EH (cell line): ENCODE results near the gene LCE2D.
"Not testable (repeated sequence)": the region's sequence is repeated elsewhere in the genome, so short reads cannot be mapped to it uniquely, and the experiment has no call there.

ENCODE experiments used
- DNase-seq: peaks from one replicate; pipeline ENCODE4 v3.0.0-alpha.2; 2015; ENCODE audit warnings: low read depth

LCE2D gene, protein sequence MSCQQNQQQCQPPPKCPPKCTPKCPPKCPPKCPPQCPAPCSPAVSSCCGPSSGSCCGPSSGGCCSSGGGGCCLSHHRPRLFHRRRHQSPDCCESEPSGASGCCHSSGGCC

DNA sequence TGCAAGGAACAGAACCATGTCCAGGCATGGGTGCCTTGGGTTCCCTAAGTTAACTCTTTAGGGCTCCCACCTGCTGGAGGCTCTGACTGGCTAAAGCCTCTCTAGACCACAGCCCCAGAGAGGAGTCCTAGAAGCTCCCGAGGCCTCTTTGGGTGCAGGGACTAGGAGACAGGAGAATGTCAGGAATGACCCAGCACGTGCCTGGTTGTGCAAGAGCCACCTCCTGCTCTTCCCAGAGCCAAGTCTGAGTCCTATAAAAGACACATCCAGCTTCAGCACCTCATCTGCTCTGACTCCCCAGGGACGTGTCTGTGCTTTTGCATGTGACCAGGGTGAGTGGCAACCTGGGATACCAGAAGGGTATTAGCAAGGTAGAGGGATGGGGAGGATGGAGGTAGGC, at the start of gene LCE2D:
LCE2D (plus strand) TSS at position 283 of the 400 bp plus-strand sequence. CDS start 726 bp downstream, outside the sequence.
- no peak for DNase-seq

GRCh38 chr1:152613511-152613910, 49.7 kb upstream of the LCE2D start, which contains the start of gene LCE3B:
LCE3B (plus strand) TSS chr1:152613811; CDS start chr1:152613811, 0 bp downstream.
- DNase-seq: no peak

DNA sequence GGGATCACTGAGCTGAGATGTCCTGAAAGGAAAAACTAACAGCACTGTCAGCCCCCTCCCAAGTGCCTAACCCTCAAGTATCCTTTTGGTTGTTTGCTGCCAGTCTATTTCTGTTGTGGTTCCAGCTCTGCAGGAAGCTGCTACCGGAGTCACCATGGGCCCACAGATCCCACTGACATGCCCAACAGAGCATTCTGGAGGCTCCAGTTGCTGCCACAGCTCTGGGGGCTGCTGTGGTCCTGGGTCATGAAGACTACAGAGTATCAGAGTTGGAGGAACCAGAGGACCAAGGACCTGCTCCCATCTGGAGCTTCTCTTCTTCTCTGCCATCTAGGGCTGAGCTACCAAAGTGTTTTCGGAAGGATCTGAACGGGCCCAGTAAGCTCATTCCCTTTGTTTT, 41.2 kb upstream of the LCE2D start:
- no peak for DNase-seq

DNA sequence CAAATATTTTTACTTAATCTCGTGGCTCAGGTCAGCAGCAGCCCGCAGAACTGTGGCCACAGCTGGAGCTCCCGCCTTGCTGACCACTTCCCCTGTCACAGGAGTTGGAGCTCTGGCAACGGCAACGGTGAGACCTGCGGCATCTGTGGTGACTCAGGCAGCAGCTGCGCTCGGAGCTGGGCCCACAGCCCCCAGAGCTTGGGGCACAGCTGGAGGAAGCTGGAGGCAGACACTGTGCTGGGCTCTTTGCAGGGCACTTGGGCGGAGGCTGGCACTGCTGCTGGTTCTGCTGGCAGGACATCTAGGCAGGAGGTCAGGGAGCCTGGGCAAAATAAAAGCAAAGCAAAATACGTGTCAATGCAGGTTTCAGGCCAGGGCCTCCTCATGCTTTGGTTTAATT, 40.4 kb upstream of the LCE2D start, which contains the start of gene LCE3A:
LCE3A (minus strand) TSS at position 301 of the 400 bp plus-strand sequence; CDS start at position 301, 0 bp downstream.
- DNase-seq: no peak

GRCh38 chr1:152623203-152623844, 39.9 kb upstream of the LCE2D start:
- no peak for DNase-seq

- no peak for DNase-seq
These were observed 36.4 kb upstream of the LCE2D start for GRCh38 chr1:152626744-152627143.

DNA sequence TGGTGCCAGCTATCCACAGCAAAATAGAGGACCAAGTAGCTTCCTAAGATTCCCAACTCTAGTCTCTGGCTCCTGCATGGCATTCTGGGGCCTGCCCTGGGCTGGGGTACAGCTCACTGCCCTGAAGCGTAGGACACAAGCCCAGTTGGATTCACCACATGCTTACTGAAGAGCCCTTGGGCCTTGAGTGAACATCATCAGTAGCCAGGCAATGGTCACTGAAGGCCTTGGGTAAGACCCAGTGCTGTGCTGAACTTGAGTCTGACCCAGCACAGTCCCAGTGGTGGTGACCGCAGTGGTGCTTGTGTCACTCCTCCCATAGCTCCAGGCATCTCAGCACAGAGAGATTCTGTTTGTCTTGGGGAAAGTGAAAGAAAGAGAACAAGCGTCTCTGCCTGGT, 32.6 kb upstream of the LCE2D start:
- DNase-seq: no peak

DNA sequence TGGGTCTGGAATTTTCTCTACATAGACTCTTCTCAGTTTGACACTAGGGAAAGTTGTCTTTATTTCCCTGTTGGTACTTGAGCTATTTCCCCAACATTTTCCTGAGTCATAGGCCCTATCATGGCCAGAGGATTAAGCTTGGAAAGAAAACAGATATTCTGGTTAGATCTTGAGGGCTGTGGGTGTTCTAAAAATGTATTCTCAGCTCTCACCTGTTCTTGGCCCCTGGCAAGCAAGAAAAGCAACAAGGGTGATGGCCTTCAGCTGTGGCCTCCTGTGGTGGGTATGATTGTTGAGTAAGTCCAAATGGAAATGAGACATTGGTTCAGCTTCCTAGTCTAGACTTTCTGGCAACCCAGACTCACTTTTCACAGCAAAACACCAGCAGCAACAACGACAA, 22.8 kb upstream of the LCE2D start:
- DNase-seq: no peak

DNA sequence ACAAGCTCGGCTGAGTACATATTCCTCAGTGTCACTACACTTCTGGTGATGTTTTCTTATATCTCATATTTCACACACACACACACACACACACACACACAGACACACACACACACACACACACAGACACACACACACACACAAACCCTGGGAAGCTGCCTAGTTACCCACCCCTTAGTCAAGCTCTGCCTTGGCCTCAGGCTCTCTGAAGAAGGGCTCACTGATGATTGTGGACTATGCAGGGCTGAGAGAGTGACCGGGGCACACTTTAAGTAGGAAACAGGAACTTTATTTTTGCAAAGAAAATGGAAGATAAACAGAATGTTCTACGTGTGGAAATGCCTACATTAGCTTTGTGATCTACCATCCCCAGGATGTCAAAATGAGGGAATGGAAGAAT, 19.2 kb upstream of the LCE2D start:
- no peak for DNase-seq

DNA sequence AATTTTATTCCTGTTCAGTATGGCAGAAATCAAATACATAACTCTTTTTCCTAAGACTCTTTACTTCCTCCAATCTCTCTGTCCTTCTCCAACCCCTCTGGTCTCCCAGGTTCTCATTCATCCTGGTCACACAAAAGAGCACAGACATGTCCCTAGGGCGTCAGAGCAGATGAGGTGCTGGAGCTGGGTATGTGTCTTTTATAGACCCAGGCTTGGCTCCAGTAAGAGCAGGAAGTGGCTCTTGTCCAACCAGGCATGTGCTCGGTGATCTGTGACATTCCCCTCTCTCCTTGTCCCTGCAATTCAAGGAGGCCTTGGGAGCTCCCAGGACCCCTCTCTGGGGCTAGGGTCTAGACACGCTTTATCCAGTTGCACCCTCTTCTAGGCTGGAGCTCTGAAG, 18.0 kb upstream of the LCE2D start:
- no peak for DNase-seq

DNA sequence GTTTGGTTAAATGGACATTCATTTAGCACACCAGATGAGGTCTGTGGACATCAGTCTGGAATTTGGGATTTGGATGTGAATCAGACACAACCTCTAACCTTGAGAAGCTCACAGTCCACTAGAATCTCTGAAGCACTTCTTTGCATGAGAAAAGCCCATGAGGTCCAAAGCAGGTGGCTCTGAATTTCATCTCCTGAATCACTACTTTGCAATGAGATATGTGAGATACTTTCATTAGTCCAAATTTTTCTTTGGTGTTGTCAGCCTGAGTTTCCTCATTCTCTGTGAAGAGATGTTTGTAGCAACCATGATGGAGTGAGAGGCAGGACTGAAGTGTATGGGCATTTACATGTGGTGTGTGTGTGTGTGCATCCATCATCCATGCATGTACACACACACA, 16.5 kb upstream of the LCE2D start:
- no peak for DNase-seq

DNA sequence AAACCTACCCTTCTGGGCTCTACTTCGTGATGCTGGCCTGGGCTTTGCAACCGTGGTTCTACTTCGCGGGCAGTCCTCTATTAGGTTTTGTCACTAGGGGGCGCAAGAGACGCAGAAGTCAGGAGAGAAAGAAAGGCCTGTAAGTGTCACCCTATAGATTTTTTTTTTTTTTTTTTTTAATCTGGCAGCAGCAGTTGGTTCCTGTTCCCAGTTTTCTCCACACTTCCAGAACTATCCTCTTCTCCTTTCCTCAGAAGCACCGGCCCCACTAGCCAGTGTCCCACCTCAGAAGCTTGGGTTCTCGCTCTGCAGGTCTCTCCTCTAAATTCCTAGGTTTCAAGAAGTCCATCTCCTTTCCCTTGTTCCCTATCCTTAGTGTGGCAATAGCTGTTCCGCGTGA, 9.1 kb upstream of the LCE2D start:
- peak; percentile 45 for DNase-seq

- DNase-seq: no peak
These were observed 6.7 kb upstream of the LCE2D start for GRCh38 chr1:152656459-152656858.

DNA sequence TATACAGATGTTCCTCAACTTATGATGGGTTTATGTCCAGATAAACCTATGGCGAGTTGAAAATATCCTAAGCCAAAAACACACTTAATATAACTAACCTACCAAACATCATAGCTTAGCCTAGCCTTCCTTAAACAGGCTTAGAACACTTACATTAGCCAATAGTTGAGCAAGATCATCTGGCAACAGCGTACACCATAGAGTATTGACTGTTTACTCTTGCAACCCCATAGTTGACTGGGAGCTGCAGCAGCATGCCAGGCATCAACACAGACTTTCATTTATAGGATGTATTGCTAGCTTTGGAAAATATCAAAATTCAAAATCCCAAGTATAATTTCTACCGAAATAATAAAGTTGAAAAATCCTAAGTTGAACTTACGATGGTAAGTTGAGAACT, 5.5 kb upstream of the LCE2D start:
- no peak for DNase-seq

DNA sequence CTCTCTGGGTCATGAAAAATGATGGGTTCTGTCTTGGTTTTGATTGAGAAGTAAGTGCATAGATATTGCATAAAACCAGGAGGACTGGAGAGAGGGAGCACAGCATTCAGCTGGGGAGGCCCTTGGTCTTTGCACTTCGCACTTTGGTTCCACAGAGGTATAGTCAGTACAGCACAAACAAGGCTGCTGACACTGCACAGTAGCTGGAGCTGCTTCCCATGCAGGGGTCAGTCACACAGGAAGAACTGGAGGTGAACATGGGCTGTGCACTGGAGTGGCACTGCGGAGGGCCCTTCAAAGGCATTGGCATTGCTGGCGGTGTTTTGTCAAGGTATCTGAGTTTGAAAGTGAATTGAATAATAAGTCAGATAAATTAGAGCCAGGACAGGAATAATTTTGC, 4.5 kb upstream of the LCE2D start:
- no peak for DNase-seq

GRCh38 chr1:152666171-152666570, 3.0 kb downstream of the LCE2D start:
- DNase-seq: not testable (repeated sequence)

GRCh38 chr1:152667648-152668047, 4.5 kb downstream of the LCE2D start:
- no peak for DNase-seq

- DNase-seq: no peak
These were observed 9.8 kb downstream of the LCE2D start for GRCh38 chr1:152673016-152673415.

GRCh38 chr1:152674983-152675382, 11.8 kb downstream of the LCE2D start, which contains the start of gene LCE2C:
LCE2C (plus strand) TSS chr1:152675279; CDS start chr1:152676016, 737 bp downstream.
- DNase-seq: not testable (repeated sequence)

- no peak for DNase-seq
These were observed 16.3 kb downstream of the LCE2D start for GRCh38 chr1:152679459-152679858.

DNA sequence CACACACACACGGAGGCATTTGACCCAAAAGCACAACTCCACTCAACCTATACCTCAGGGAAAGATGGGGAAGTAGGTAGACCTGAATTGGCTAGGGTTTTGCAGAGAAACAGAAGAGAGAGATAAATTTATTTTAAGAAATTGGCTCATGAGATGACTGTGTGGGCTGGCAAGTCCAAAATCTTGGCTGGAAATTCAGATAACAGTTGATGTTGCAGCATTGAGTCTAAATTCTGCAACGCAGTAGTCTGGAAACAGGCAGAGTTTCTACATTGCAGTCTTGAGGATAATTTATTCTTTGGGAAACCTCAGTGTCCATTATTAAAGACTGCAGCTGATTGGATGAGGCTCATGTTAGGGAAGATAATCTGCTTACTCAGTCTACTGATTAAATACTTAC, 18.4 kb downstream of the LCE2D start:
- no peak for DNase-seq

- no peak for DNase-seq
These were observed 20.7 kb downstream of the LCE2D start for GRCh38 chr1:152683846-152684245.

DNA sequence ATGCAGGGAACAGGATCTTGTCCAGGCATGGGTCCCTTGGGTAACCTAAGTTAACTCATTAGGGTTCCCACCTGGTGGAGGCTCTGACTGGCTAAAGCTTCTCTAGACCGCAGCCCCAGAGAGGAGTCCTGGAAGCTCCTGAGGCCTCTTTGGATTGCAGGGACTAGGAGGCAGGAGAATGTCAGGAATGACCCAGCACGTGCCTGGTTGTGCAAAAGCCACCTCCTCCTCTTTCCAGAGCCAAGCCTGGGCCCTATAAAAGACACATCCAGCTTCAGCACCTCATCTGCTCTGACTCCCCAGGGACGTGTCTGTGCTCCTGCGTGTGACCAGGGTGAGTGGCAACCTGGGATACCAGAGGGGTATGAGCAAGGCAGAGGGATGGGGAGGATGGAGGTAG, 22.6 kb downstream of the LCE2D start, which contains the start of gene LCE2B:
LCE2B (plus strand) TSS at position 301 of the 400 bp plus-strand sequence. CDS start 721 bp downstream, outside the sequence.
- not testable (repeated sequence) for DNase-seq
